Mesodermal cell (in vitro differentiated cells): ENCODE results near the gene DNAJC15.

Experiments
- H3K27ac ChIP-seq: 2 replicates; pipeline ENCODE4 v1.7.0; 2013; ENCODE audit warnings: mild to moderate bottlenecking, low read depth, low read length, moderate library complexity; ENCODE audit not compliant: severe bottlenecking
- H3K36me3 ChIP-seq: 2 replicates; pipeline ENCODE4 v1.7.1; 2013; ENCODE audit warnings: mild to moderate bottlenecking, low read length, moderate library complexity; ENCODE audit not compliant: control insufficient read depth, insufficient read depth
- H3K4me1 ChIP-seq: one replicate; pipeline ENCODE4 v1.7.1; 2013; ENCODE audit warnings: mild to moderate bottlenecking, low read length; ENCODE audit not compliant: insufficient read depth, control insufficient read depth, poor library complexity, severe bottlenecking
- H3K4me3 ChIP-seq: 2 replicates; pipeline ENCODE4 v1.7.0; 2013; ENCODE audit warnings: low read length, control low read depth, mild to moderate bottlenecking; ENCODE audit not compliant: insufficient read depth, poor library complexity, severe bottlenecking; ENCODE audit errors: extremely low read depth
- H3K9me3 ChIP-seq: 2 replicates; pipeline ENCODE4 v1.7.1; 2013; ENCODE audit warnings: mild to moderate bottlenecking, low read length, moderate library complexity; ENCODE audit not compliant: control insufficient read depth
- WGBS, 2 experiments: methylation state at CpG; one replicate each; pipeline ENCODE4 v1.1.5; 2013; ENCODE audit warnings: missing lambda C conversion rate in 2 of 2; ENCODE audit not compliant: insufficient coverage in 2 of 2; 5-methylcytosine and 5-hydroxymethylcytosine counted together

DNAJC15 gene

DNA sequence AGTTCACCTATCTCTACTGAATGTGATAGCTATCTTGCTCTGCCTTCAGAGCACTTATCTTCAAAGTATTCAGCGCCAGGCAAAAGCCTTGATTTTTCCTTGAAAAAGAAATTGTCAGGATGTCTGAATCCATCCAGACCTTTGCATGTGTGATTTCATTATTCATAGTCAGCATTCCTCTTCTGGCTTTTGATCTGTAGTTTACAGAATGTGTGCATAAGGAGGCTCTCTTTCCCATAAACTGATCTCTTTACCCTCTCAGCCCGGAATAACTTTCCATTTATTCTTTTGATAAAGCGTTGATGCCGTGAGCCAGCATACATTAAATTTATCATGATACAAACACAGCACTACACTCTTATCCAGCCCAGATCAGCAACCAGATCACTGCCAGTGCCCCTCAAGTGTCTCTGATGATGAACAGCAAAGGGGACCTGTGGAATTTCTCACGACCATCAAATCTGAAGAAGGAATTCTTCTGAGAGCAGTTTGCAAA lies 130.8 kb downstream of the DNAJC15 start:
- H3K9me3 ChIP-seq = peaks cover 3% of the 10 kb centered on the region
- no peaks in the 10 kb centered on the region for H3K36me3 ChIP-seq
- H3K4me3 ChIP-seq = no peak overlapping the region
- H3K4me1 ChIP-seq = peaks cover 23% of the 10 kb centered on the region
- 66 to 67% methylated on average over 1 to 5 of the region's 5 CpGs for WGBS, 2 experiments
- peak overlapping the region; percentile 88 for H3K27ac ChIP-seq

DNA sequence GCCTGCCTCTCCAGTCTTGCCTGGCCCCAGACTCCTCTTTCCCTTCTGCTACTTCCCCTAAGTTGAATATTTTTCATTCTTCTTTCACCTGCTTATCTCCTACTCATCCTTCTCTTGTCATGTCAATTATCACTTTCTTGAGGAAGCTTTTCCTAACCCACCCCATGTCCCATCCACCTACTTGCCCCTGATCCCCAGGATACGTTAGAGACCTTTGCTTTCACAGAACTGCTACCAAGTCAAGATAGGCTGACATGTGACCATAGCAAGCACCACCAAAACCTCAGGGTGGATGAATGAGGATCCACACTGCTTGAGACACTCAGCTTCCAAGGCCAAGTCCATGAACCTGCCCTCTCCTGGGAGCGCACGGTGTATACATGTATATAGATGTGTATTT lies 131.5 kb downstream of the DNAJC15 start:
- WGBS, 2 experiments = 42% methylated on average over 1 of the region's 3 CpGs; no CpG with 5 or more reads in 1 of the 2 experiments
- Histone ChIP-seq H3K36me3 (no peaks in the 10 kb centered on the region), H3K9me3 (peaks cover 3% of the 10 kb centered on the region), H3K27ac (peak overlapping the region; percentile 88), H3K4me1 (peaks cover 24% of the 10 kb centered on the region), H3K4me3 (no peak overlapping the region)

DNA sequence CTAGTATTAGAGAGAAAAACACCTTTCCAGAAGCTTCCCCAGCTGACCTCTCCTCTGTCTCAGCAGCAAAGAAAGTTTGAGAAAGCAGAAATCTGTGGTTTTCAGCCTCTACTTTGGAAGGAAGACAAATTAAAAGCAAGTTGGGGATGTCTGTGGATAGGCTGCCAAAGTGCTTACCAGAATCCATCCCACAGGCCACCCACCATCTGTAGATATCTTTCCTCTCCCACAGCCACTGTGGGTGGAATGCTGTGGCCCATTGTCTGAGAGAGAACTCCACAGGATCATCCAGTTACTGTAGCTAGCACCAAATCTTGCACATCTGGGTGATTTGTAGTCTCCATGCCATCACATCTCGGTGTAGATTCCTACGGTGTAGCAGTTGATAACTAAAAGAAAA lies 133.5 kb downstream of the DNAJC15 start:
- Histone ChIP-seq H3K27ac (no peak overlapping the region), H3K36me3 (no peaks in the 10 kb centered on the region), H3K4me1 (peaks cover 24% of the 10 kb centered on the region), H3K4me3 (no peak overlapping the region), H3K9me3 (peaks cover 5% of the 10 kb centered on the region)
- 100% methylated on average over 1 of the region's 2 CpGs; no CpG with 5 or more reads in 1 of the 2 experiments for WGBS, 2 experiments

DNA sequence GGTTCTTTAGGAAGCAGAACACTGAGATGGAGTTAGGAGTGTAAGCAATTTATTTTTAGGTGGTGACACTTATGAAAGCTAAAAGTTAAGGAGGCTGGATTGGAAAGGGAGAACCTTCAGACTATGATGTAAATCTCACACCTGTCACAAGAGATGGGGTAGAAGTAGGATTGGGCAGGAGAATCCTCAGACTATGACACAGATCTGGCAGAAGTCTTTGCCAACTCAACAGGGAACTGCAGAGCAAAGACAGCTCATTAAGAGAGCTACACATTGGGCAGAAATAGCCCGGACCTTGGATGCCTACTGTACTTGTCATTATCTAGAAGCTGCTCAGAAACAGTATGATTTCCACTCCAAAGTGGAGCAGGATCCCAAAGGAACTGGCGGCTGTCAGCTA lies 134.4 kb downstream of the DNAJC15 start:
- H3K9me3 ChIP-seq = peaks cover 5% of the 10 kb centered on the region
- WGBS, 2 experiments = 86 to 100% methylated on average over 1 to 2 of the region's 2 CpGs
- H3K36me3 ChIP-seq = no peaks in the 10 kb centered on the region
- peaks cover 24% of the 10 kb centered on the region for H3K4me1 ChIP-seq
- H3K4me3 ChIP-seq = no peak overlapping the region
- H3K27ac ChIP-seq = no peak overlapping the region

DNA sequence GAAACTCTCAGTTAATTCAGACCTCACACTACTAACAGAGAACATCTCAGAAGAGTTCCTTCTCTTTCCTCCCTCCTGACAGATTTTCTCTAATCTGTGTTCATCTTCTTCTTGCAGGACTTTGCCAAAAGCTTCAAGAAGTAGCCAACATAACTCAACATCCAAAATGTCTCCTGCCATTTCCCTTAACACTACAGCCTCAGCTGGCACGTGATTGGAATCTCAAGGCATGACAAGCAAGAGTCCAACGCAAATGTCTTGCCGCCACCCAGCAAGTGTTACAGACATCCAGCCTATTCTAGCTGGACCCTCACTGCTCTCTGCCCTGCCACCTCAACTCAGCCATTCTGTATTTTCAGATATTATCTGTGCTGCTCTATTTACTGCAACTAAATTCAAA lies 135.1 kb downstream of the DNAJC15 start:
- no peak overlapping the region for H3K4me3 ChIP-seq

DNA sequence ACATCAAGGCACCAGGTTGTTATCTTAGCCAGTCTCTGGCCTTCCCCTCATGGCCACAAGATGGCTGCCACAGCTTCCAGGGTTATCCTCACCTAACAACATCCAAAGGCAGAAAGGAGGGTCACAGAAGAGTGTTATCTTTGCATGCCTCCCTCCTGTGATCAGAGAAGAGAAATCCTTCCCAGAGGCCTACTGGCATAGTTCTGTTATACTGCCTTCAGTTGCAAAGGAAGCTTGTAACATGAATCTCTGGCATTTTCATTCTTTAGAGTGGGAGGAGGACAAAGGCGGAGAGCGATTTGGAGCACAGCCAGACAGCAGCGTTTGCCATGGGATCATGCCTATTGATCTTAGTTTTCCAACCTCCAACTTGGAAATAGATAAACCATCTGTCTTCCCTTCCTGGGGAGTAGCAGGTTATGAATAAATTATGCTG lies 135.7 kb downstream of the DNAJC15 start:
- no CpG with 5 or more reads among the region's 3 CpGs for WGBS, 2 experiments
- peak overlapping the region; percentile 29 for H3K27ac ChIP-seq
- H3K36me3 ChIP-seq = no peaks in the 10 kb centered on the region
- H3K4me3 ChIP-seq = no peak overlapping the region
- peaks cover 5% of the 10 kb centered on the region for H3K9me3 ChIP-seq
- H3K4me1 ChIP-seq = peaks cover 14% of the 10 kb centered on the region

More for the DNA sequence above, 135.1 kb downstream of the DNAJC15 start:
- no peaks in the 10 kb centered on the region for H3K36me3 ChIP-seq
- H3K4me1 ChIP-seq = peaks cover 19% of the 10 kb centered on the region
- peaks cover 5% of the 10 kb centered on the region for H3K9me3 ChIP-seq
- peak overlapping the region; percentile 29 for H3K27ac ChIP-seq
- 93 to 100% methylated on average over 2 to 3 of the region's 3 CpGs for WGBS, 2 experiments
